IMR-90 (cell line): ENCODE data around the gene SCYL2. TPM values are rescaled to one million over a fixed set of nuclear protein-coding genes. Genes with fewer than 3 reads are reported as not detected.

ENCODE experiments used
- ATAC-seq: fragments of 200-7000 bp; cut with Tn5 transposase; 2 replicates; pipeline ENCODE4 v1.9.1; 2020; ENCODE audit warnings: low read depth, mild to moderate bottlenecking, moderate library complexity
- BruUV-seq: library from RNA; stranded (reverse); fragments of 400-500 nt; replicated peaks from 2 replicates; lab custom pipeline; 2021; lab: Mats Ljungman, UMichigan
- CTCF ChIA-PET: fragments of 300-600 bp; formaldehyde crosslinking; extraction: SDS; loops from one replicate; lab custom pipeline; 2021; ENCODE audit warnings: antibody characterized with exemption; lab: Yijun Ruan, JAX
- POLR2A ChIA-PET: fragments of 300-600 bp; sonication (Branson Sonifier 250); formaldehyde crosslinking; loops from one replicate; lab custom pipeline; 2022; ENCODE audit warnings: antibody characterized with exemption; ENCODE audit not compliant: unreplicated experiment; lab: Charles Lee
- DNase-seq: peaks from one replicate; pipeline ENCODE4 v3.0.0; 2013
- H2AFZ ChIP-seq: replicated peaks from 2 replicates; pipeline ENCODE3; 2013; ENCODE audit warnings: low read length, mild to moderate bottlenecking; ENCODE audit not compliant: poor library complexity
- H2AK5ac ChIP-seq: 2 replicates; pipeline ENCODE4 v1.6.1; 2013; ENCODE audit warnings: low read depth, low read length, inconsistent platforms
- H2AK9ac ChIP-seq: replicated peaks from 2 replicates; pipeline ENCODE3; 2013; ENCODE audit warnings: mild to moderate bottlenecking, low read depth, low read length, moderate library complexity; ENCODE audit not compliant: poor library complexity
- H2BK120ac ChIP-seq: 2 replicates; pipeline ENCODE4 v1.6.1; 2013; ENCODE audit warnings: low read depth, low read length, inconsistent platforms
- H2BK15ac ChIP-seq: 3 replicates; pipeline ENCODE4 v1.6.1; 2013; ENCODE audit warnings: low read depth, low read length, inconsistent platforms
- H2BK20ac ChIP-seq: 2 replicates; pipeline ENCODE4 v1.6.1; 2013; ENCODE audit warnings: low read depth, mild to moderate bottlenecking, inconsistent platforms, low read length, moderate library complexity
- H2BK5ac ChIP-seq: 2 replicates; pipeline ENCODE4 v1.6.1; 2013; ENCODE audit warnings: mild to moderate bottlenecking, low read depth, low read length, inconsistent platforms; ENCODE audit not compliant: poor library complexity, severe bottlenecking
- H3K14ac ChIP-seq: replicated peaks from 2 replicates; pipeline ENCODE4 v1.6.1; 2013; ENCODE audit warnings: low read depth, low read length, inconsistent platforms
- H3K18ac ChIP-seq: 2 replicates; pipeline ENCODE4 v1.6.1; 2013; ENCODE audit warnings: low read depth, low read length, control low read depth
- H3K23ac ChIP-seq: 2 replicates; pipeline ENCODE4 v1.6.1; 2013; ENCODE audit warnings: low read depth, low read length, inconsistent platforms
- H3K27ac ChIP-seq: 2 replicates; pipeline ENCODE4 v1.5.1; 2013; ENCODE audit warnings: mild to moderate bottlenecking, control low read depth, low read length; ENCODE audit not compliant: insufficient read depth
- H3K27me3 ChIP-seq: 2 replicates; pipeline ENCODE4 v1.6.1; 2013; ENCODE audit warnings: low read length; ENCODE audit not compliant: control insufficient read depth, insufficient read depth
- H3K36me3 ChIP-seq: 2 replicates; pipeline ENCODE4 v1.6.1; 2013; ENCODE audit warnings: low read length, mixed read lengths; ENCODE audit not compliant: control insufficient read depth, insufficient read depth
- H3K4ac ChIP-seq: 2 replicates; pipeline ENCODE4 v1.6.1; 2013; ENCODE audit warnings: low read depth, low read length, inconsistent platforms
- H3K4me1 ChIP-seq: 2 replicates; pipeline ENCODE4 v1.6.1; 2013; ENCODE audit warnings: low read length, mixed read lengths; ENCODE audit not compliant: control insufficient read depth, insufficient read depth
- H3K4me2 ChIP-seq: 2 replicates; pipeline ENCODE4 v1.6.1; 2013; ENCODE audit warnings: low read depth, mild to moderate bottlenecking, control low read depth, low read length, moderate library complexity
- H3K4me3 ChIP-seq: 2 replicates; pipeline ENCODE4 v1.5.1; 2013; ENCODE audit warnings: low read depth, mild to moderate bottlenecking, control low read depth, low read length, moderate library complexity; ENCODE audit not compliant: insufficient read depth
- H3K56ac ChIP-seq: 2 replicates; pipeline ENCODE4 v1.6.1; 2013; ENCODE audit warnings: low read length, inconsistent platforms; ENCODE audit not compliant: insufficient read depth; ENCODE audit errors: extremely low read depth
- H3K79me1 ChIP-seq, 2 experiments: 2 replicates each; pipeline ENCODE4 v1.6.1; 2013; ENCODE audit warnings: low read length in 2 of 2, inconsistent platforms in 1 of 2, low read depth in 1 of 2
- H3K9ac ChIP-seq: 2 replicates; pipeline ENCODE4 v1.6.1; 2013; ENCODE audit warnings: low read depth, low read length, control low read depth
- H3K9me1 ChIP-seq: 2 replicates; pipeline ENCODE4 v1.6.1; 2013; ENCODE audit warnings: low read length, inconsistent platforms; ENCODE audit not compliant: insufficient read depth
- H3K9me3 ChIP-seq: 2 replicates; pipeline ENCODE4 v1.6.1; 2013; ENCODE audit warnings: low read length; ENCODE audit not compliant: control insufficient read depth, insufficient read depth
- H4K20me1 ChIP-seq: 2 replicates; pipeline ENCODE4 v1.6.1; 2013; ENCODE audit warnings: low read length, inconsistent platforms; ENCODE audit not compliant: insufficient read depth
- H4K5ac ChIP-seq: 2 replicates; pipeline ENCODE4 v1.6.1; 2013; ENCODE audit warnings: mild to moderate bottlenecking, low read depth, low read length, control low read depth
- H4K8ac ChIP-seq, 2 experiments: 2 replicates each; pipeline ENCODE4 v1.6.1; 2013; ENCODE audit warnings: low read depth in 2 of 2, low read length in 2 of 2, control low read depth in 1 of 2, inconsistent platforms in 1 of 2
- H4K91ac ChIP-seq: 2 replicates; pipeline ENCODE4 v1.6.1; 2013; ENCODE audit warnings: low read depth, low read length, inconsistent platforms; ENCODE audit not compliant: insufficient read depth
- MAFK ChIP-seq: IDR thresholded peaks from 2 replicates; pipeline ENCODE4 v1.6.1; 2012; ENCODE audit warnings: low read depth, low read length, improper control_type of control experiment
- MAZ ChIP-seq: IDR thresholded peaks from 2 replicates; pipeline ENCODE4 v1.6.1; 2012; ENCODE audit warnings: low read depth, mild to moderate bottlenecking, low read length, improper control_type of control experiment, moderate library complexity, borderline replicate concordance
- MXI1 ChIP-seq: IDR thresholded peaks from 2 replicates; pipeline ENCODE4 v1.6.1; 2012; ENCODE audit warnings: low read depth, mild to moderate bottlenecking, low read length, moderate library complexity, borderline replicate concordance
- RFX5 ChIP-seq: IDR thresholded peaks from 2 replicates; pipeline ENCODE4 v1.8.0; 2012; ENCODE audit warnings: low read depth, mild to moderate bottlenecking, low read length, moderate library complexity
- WGBS, 2 experiments: methylation state at CpG; one replicate each; pipeline versions ENCODE4 v1.1.5 to v1.1.7; 2013; ENCODE audit warnings: missing lambda C conversion rate in 2 of 2; ENCODE audit not compliant: insufficient read length in 1 of 2; ENCODE audit errors: extremely low coverage in 2 of 2; 5-methylcytosine and 5-hydroxymethylcytosine counted together
- dilution Hi-C: fragments of 300-500 bp; cut with HindIII; formaldehyde crosslinking; loops from one replicate; pipeline ENCODE4 v1.14.3; 2018; ENCODE audit warnings: low sequenced_read_pairs; ENCODE audit not compliant: unreplicated experiment
- in situ Hi-C: fragments of 300-500 bp; cut with MboI; formaldehyde crosslinking; loops from 3 replicates; pipeline ENCODE4 v1.14.3; 2019; ENCODE audit warnings: low sequenced_read_pairs, inconsistent platforms, mixed read lengths
- intact Hi-C: fragments of 100-400 bp; cut with micrococcal nuclease; formaldehyde crosslinking; loops from 2 replicates; pipeline ENCODE4 v1.10.0; 2022
- polyA plus RNA-seq, 3 experiments: library from polyadenylated mRNA; depleted of rRNA; stranded (reverse); fragments of >200 nt; gene quantifications; 2 replicates each; pipeline ENCODE4 v1.2.3, GENCODE V29; 2012; ENCODE audit warnings: low replicate concordance in 1 of 3
- total RNA-seq: library from RNA; depleted of rRNA; stranded (reverse); fragments of >200 nt; gene quantifications from 2 replicates; pipeline ENCODE4 v1.2.3, GENCODE V29; 2012

SCYL2 gene
- total and polyA plus RNA-seq, 2 of the 4 experiments (the other 2 are of a cell fraction): 15.3 to 52.0 TPM

DNA sequence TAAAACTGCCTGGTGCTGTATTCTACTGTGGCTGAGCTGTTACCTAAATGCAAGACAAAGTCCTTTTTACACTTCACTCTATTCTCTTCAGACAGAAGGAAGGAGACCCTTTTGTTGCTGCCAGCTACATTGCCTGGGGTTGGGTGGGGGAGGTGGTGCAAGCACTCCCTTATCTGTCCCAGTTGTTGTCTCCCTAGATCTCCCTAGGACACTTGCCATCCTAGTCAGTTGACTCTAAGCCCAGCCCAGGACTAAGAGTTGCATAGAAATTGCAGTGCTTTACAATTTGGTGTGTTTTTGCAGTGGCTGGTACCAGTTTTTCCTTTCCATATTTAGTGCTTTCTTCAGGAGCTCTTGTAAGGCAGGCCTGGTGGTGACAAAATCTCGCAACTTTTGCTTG, 35.1 kb downstream of the SCYL2 start:
- Histone ChIP-seq H4K5ac (no peak overlapping the region), H2BK20ac (no peak overlapping the region), H2BK5ac (no peak overlapping the region), H2AK9ac (no peak overlapping the region), H3K4me2 (no peak overlapping the region), H3K14ac (no peak overlapping the region), H4K20me1 (0 out of 2 replicates have a peak, but pooled peaks cover 7% of the 10 kb centered on the region), H3K9me1 (no peaks in the 10 kb centered on the region), H3K9me3 (peaks cover 2% of the 10 kb centered on the region; the same call in 1 of the 2 replicates), H4K8ac (no peak overlapping the region), H2BK15ac (no peak overlapping the region), H2BK120ac (no peak overlapping the region), H3K79me1 (peaks cover 0 to 11% of the 10 kb centered on the region in 2 experiments; a peak in 3 of 4 replicates), H3K56ac (no peak overlapping the region), H3K4ac (no peak overlapping the region), H3K4me1 (no peaks in the 10 kb centered on the region), H3K27ac (no peak overlapping the region), H3K4me3 (no peak overlapping the region), H4K91ac (no peak overlapping the region), H3K9ac (no peak overlapping the region), H3K27me3 (no peaks in the 10 kb centered on the region), H3K18ac (no peak overlapping the region), H3K23ac (no peak overlapping the region), H2AK5ac (no peak overlapping the region), H2AFZ (no peak overlapping the region), H3K36me3 (peaks cover 27% of the 10 kb centered on the region)
- dilution Hi-C loops: no loop called here
- BruUV-seq: no TSS peak
- in situ Hi-C loops: no loop called here
- POLR2A ChIA-PET: no interaction called here
- intact Hi-C loops: no loop called here
- TF ChIP-seq MAFK: no peak
- no peak for TF ChIP-seq MXI1
- TF ChIP-seq MAZ: no peak
- TF ChIP-seq RFX5: no peak
- WGBS, 2 experiments: no CpG with 5 or more reads among the region's 1 CpG
- ATAC-seq: no peak
- CTCF ChIA-PET: no interaction called here
- DNase-seq: no peak
